Natural killer cell (primary cell): ENCODE data around the gene NPNT. TPM values are rescaled to one million over a fixed set of nuclear protein-coding genes. Genes with fewer than 3 reads are reported as not detected.

ENCODE experiments used
- ATAC-seq, 3 donors: fragments of 150-1000 bp in 2 of 3; fragments of 200-7000 bp in 1 of 3; cut with Tn5 transposase; 1 replicate in 1 of 3; 2 replicates in 2 of 3; pipeline ENCODE4 v1.10.0; 2021; ENCODE audit warnings: mild to moderate bottlenecking in 2 of 3, moderate library complexity in 2 of 3
- DNase-seq, 2 donors: peaks; one replicate each; pipeline versions ENCODE4 v3.0.0 to v3.0.0-alpha.2; 2013 to 2021; ENCODE audit warnings: mixed read lengths in 1 of 2
- H3K27ac ChIP-seq: one replicate; pipeline ENCODE4 v1.5.1; 2013; ENCODE audit warnings: mild to moderate bottlenecking, low read length
- H3K27me3 ChIP-seq: one replicate; pipeline ENCODE4 v1.6.1; 2013; ENCODE audit warnings: low read length; ENCODE audit not compliant: control insufficient read depth, insufficient read depth
- H3K36me3 ChIP-seq: one replicate; pipeline ENCODE4 v1.6.1; 2013; ENCODE audit warnings: low read length; ENCODE audit not compliant: control insufficient read depth, insufficient read depth
- H3K4me1 ChIP-seq: one replicate; pipeline ENCODE4 v1.6.1; 2013; ENCODE audit warnings: low read length; ENCODE audit not compliant: control insufficient read depth, insufficient read depth
- H3K4me3 ChIP-seq: one replicate; pipeline ENCODE4 v1.5.1; 2013; ENCODE audit warnings: low read length
- H3K9me3 ChIP-seq: one replicate; pipeline ENCODE4 v1.6.1; 2013; ENCODE audit warnings: low read length; ENCODE audit not compliant: control insufficient read depth, insufficient read depth
- H3K27ac Mint-ChIP-seq, 2 donors: one replicate each; pipeline ENCODE4 v1.8.0; 2022; ENCODE audit warnings: mild to moderate bottlenecking in 2 of 2, mixed read lengths in 2 of 2, moderate library complexity in 1 of 2
- H3K27me3 Mint-ChIP-seq, 2 donors: one replicate each; pipeline ENCODE4 v1.8.0; 2022; ENCODE audit warnings: low read depth in 2 of 2, mixed read lengths in 2 of 2
- H3K36me3 Mint-ChIP-seq: one replicate; pipeline ENCODE4 v1.8.0; 2022; ENCODE audit warnings: mixed read lengths
- H3K4me1 Mint-ChIP-seq, 2 donors: one replicate each; pipeline ENCODE4 v1.8.0; 2022; ENCODE audit warnings: mixed read lengths in 2 of 2
- H3K4me3 Mint-ChIP-seq: one replicate; pipeline ENCODE4 v1.8.0; 2022; ENCODE audit warnings: mild to moderate bottlenecking, moderate library complexity, mixed read lengths
- H3K9me3 Mint-ChIP-seq, 2 donors: one replicate each; pipeline ENCODE4 v1.8.0; 2022; ENCODE audit warnings: mixed read lengths in 2 of 2
- WGBS: methylation state at CpG from one replicate; pipeline ENCODE4 v1.1.7; 2013; ENCODE audit warnings: missing lambda C conversion rate; ENCODE audit not compliant: insufficient coverage; 5-methylcytosine and 5-hydroxymethylcytosine counted together
- intact Hi-C: fragments of 100-400 bp; cut with micrococcal nuclease; formaldehyde crosslinking; loops from one replicate; pipeline ENCODE4 v1.14.2; 2022
- total RNA-seq, 4 donors: library from RNA; stranded (reverse); fragments of 120-200 nt in 1 of 4; gene quantifications; one replicate each; pipeline versions ENCODE4 v1.2.3 to v1.2.4, GENCODE V29; 2013 to 2022
- TF ChIP-seq, protein P1 (sequence below): fragments of 200-600 bp; IDR thresholded peaks from one replicate; pipeline ENCODE4 v1.8.0; 2022; ENCODE audit warnings: antibody characterized with exemption

NPNT gene
- total RNA-seq, 3 donors from 2014 or later (not counting 1 experiment from before 2014, with no cell fraction given) = not detected

DNA sequence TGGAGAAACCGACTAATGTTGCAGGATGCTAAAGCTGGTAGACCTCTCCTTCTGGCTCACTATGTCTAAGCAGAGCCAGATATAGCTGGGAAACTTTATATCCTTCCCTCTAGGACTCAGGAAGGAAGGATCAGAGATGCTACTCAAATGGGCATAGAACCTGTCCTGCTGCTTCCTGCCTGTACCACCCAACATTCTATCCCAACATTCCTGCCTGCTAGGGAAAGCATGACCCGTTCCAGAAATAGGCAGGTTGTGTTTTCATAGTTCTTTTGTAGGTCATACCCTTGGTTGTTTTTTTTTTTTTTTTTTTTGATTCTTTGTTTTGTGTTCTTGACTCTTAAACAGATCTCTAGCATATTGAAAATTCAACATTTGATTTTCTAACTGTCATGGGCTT lies 5.3 kb downstream of the NPNT start:
- Mint-ChIP-seq H3K9me3 (peaks cover 2% of the 10 kb centered on the region in 2 donors), H3K36me3 (peaks cover 16% of the 10 kb centered on the region), H3K27ac (no peak overlapping the region), H3K4me3 (no peak overlapping the region), H3K4me1 (no peaks in the 10 kb centered on the region), H3K27me3 (peaks cover 22 to 51% of the 10 kb centered on the region in 2 donors)
- Histone ChIP-seq H3K27ac (no peak overlapping the region), H3K27me3 (peaks cover 16% of the 10 kb centered on the region), H3K4me1 (no peaks in the 10 kb centered on the region), H3K36me3 (no peaks in the 10 kb centered on the region), H3K4me3 (no peak overlapping the region), H3K9me3 (peaks cover 4% of the 10 kb centered on the region)
- 88% methylated on average over 1 of the region's 2 CpGs for WGBS
- ATAC-seq (no peak), DNase-seq (no peak)
- intact Hi-C loops = no loop called here
- TF ChIP-seq, protein P1, sequence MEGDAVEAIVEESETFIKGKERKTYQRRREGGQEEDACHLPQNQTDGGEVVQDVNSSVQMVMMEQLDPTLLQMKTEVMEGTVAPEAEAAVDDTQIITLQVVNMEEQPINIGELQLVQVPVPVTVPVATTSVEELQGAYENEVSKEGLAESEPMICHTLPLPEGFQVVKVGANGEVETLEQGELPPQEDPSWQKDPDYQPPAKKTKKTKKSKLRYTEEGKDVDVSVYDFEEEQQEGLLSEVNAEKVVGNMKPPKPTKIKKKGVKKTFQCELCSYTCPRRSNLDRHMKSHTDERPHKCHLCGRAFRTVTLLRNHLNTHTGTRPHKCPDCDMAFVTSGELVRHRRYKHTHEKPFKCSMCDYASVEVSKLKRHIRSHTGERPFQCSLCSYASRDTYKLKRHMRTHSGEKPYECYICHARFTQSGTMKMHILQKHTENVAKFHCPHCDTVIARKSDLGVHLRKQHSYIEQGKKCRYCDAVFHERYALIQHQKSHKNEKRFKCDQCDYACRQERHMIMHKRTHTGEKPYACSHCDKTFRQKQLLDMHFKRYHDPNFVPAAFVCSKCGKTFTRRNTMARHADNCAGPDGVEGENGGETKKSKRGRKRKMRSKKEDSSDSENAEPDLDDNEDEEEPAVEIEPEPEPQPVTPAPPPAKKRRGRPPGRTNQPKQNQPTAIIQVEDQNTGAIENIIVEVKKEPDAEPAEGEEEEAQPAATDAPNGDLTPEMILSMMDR = no peak

DNA sequence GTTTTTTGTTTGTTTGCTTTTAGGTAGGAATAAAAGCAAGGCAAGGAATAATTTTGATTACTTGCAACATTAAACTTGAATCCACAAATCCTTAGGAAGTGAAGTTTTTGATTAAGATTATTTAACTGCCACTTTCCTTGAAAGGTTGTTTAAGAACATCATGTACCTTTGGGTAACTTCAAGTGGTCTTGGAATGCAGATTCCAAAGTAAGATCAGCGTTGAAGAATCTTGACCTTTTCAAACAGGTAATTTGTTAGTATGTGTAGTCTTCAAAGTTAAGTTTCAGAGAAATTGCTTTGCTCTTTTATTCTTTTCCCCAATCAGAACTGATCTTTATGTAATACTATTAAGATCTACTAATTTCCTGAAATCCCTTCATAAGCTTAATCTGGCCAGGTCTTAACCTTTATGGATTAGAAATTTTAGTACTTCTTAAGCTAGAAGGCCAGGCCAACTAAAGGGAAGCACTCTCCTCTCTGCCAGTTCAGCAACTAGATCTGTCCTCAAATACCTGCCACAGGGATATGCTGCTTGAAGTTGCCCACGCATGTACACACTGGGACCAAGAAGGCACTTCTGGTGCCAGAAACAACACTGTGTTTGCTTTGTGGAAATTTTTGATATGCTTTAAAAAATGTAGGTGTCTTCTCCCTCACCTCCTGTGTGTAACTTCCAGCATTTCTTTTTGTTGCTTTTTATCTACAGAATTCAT lies 7.4 kb downstream of the NPNT start:
- Histone ChIP-seq H3K4me1 (no peaks in the 10 kb centered on the region), H3K9me3 (peaks cover 3% of the 10 kb centered on the region), H3K27me3 (peaks cover 8% of the 10 kb centered on the region), H3K4me3 (no peak overlapping the region), H3K27ac (no peak overlapping the region), H3K36me3 (no peaks in the 10 kb centered on the region)
- intact Hi-C loops = no loop called here
- peaks cover 2 to 4% of the 10 kb centered on the region in 2 donors for H3K9me3 Mint-ChIP-seq
- TF ChIP-seq, protein P1 = no peak
- H3K4me3 Mint-ChIP-seq = no peak overlapping the region
- H3K27me3 Mint-ChIP-seq = peaks cover 16 to 33% of the 10 kb centered on the region in 2 donors
- H3K4me1 Mint-ChIP-seq = no peaks in the 10 kb centered on the region
- H3K36me3 Mint-ChIP-seq = peaks cover 12% of the 10 kb centered on the region
- H3K27ac Mint-ChIP-seq = no peak overlapping the region
- DNase-seq (no peak), ATAC-seq (no peak)
- 85% methylated on average over 2 of the region's 2 CpGs for WGBS

DNA sequence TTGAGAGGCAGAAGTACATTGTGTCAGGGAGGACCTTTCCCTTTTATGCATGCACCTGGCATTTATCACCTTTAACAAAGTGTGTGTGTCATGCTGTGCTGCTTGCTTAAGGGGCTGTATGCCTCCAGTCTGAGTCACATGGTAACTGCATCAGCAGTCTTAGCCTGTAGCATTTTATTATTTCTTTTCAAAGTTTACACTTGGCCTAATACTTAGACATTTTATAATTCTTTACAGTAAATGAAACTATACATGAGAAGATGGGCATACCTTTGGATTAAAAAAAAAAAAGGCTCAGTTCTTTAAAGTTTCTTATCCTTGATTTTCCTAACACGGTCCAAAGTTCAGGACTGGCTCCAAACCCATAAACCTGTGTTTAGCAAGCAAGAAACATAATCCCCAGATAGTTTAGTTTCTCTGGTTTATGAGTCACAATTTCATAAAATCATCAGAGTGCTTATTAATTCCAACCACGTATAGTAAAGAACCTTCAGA lies 14.6 kb downstream of the NPNT start:
- no peak overlapping the region for H3K27ac Mint-ChIP-seq

More for the DNA sequence above, 14.6 kb downstream of the NPNT start:
- Mint-ChIP-seq H3K4me3 (no peak overlapping the region), H3K36me3 (no peaks in the 10 kb centered on the region), H3K27me3 (peaks cover 0 to 4% of the 10 kb centered on the region in 2 donors), H3K4me1 (no peaks in the 10 kb centered on the region), H3K9me3 (peaks cover 0 to 2% of the 10 kb centered on the region in 2 donors)
- DNase-seq = no peak
- Histone ChIP-seq H3K27ac (no peak overlapping the region), H3K9me3 (no peaks in the 10 kb centered on the region), H3K4me1 (no peaks in the 10 kb centered on the region), H3K4me3 (no peak overlapping the region), H3K36me3 (no peaks in the 10 kb centered on the region), H3K27me3 (no peaks in the 10 kb centered on the region)
- intact Hi-C loops = no loop called here
- TF ChIP-seq, protein P1 = no peak
- 85% methylated on average over 1 of the region's 2 CpGs for WGBS
- no peak for ATAC-seq
